CD4-positive, alpha-beta T cell treated with Interleukin-4 for 1 hour (primary cell): Measurements from ENCODE around the gene ATP6V0E2.
"Not testable (repeated sequence)": the region's sequence is repeated elsewhere in the genome, so short reads cannot be mapped to it uniquely, and the experiment has no call there.

ENCODE experiments used
- DNase-seq, 2 donors: peaks; one replicate each; pipeline ENCODE4 v3.0.0-alpha.2; 2020 to 2022

ATP6V0E2 gene

GRCh38 chr7:149873074-149873969 lies at the start of gene ATP6V0E2:
Gene ATP6V0E2 (plus strand): TSS chr7:149873969. CDS start chr7:149874066, 97 bp downstream.
- peak; percentile 93 to 95 for DNase-seq

- DNase-seq: no peak
Measured at GRCh38 chr7:149824301-149824741, 49.4 kb upstream of the ATP6V0E2 start.

DNA sequence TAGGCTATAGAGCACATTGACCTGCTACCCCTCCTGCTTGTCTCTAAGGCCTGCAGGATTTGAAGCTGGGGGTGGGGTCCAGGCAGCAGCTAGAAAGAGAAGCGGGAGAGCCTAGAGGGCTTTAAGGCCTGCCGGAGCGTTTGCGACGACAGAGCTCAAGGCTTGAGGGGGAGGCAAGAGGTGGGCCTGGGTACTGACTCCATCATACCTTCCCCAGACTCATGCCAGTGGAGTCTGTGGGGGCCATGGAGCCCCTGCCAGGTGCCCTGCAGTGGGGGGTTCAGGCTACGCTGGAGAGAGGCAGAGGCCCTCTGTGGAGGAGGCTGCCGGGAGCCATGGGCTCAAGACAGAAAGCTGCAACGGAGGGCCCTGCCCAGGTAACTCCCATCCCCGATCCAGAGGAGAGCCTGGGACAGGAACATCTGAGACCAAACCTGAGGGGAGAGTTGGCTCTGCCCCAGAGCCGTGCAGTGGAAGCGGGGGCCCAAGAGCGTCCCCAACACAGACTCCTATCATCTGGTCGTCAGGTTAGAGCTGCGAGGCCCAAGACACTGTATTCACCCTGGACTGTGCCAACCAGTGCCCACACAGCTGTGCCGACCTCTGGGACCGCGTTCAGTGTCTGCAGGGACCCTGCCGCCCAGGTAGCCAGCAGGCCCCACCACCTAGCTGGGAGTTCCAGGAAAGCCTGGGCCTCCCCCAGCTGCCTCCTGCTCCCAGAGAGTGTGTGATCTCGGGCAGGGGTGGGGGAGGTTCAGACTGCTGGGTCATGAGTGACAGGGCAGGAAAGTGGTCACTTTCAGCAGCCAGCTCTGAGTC lies 48.8 kb upstream of the ATP6V0E2 start:
- DNase-seq: no peak

DNA sequence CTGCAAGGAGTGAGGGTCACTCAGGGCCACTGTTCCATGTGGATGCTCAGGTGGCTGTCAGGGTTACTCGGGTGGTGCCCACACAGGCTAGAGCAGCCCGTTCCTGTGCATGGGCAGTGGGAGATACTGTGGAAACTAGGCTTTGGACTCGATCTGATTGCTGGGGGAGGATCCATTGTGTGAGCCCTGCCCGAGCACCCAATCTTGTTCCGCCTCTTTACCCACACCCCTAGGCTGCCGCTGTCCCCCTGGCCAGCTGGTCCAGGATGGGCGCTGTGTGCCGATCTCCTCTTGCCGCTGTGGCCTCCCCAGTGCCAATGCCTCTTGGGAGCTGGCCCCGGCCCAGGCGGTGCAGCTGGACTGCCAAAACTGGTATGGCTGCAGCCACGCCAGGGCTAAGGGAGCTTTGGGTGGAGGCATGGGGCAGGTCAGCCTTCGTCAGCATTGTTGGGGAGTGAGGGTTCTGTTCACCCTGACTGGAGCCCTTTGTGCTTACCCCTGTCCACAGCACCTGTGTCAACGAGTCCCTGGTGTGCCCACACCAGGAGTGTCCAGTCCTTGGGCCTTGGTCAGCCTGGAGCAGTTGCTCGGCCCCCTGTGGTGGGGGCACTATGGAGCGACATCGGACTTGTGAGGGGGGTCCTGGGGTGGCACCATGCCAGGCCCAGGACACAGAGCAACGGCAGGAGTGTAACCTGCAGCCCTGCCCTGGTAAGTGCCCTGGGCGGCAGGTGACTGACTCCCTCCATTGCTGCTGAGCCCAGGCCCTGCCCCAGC lies 48.0 kb upstream of the ATP6V0E2 start:
- DNase-seq: no peak

DNA sequence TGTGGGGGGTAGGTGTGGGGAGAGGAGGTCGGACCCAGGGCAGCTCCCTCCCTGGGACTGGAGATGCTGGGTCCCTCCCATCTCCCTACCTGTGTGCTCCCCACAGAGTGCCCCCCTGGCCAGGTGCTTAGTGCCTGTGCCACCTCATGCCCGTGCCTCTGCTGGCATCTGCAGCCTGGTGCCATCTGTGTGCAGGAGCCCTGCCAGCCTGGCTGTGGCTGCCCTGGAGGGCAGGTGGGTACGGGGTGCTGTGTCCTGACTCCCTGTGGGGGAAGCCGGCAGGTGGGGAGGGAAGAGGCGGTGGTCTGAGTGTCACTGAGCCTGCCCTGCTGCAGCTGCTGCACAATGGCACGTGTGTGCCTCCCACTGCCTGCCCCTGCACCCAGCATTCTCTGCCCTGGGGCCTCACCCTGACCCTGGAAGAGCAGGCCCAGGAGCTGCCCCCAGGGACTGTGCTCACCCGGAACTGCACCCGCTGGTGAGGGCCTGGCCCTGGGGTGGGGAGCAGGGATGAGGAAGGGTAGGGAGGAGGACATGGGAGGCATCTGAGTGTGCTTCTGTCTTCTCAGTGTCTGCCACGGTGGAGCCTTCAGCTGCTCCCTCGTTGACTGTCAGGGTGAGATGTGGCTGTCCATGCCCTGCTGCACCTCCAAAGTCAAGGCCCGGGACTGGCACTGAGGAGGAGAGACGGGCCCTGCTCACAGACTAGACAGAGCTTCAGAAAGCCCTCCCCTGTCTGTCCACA lies 47.3 kb upstream of the ATP6V0E2 start:
- DNase-seq: no peak

GRCh38 chr7:149827089-149827981 lies 46.4 kb upstream of the ATP6V0E2 start:
- no peak for DNase-seq

- DNase-seq: no peak
Measured at GRCh38 chr7:149828357-149829309, 45.1 kb upstream of the ATP6V0E2 start.

- DNase-seq: not testable (repeated sequence)
Measured at GRCh38 chr7:149830527-149830926, 43.2 kb upstream of the ATP6V0E2 start.

GRCh38 chr7:149830997-149831740 lies 42.6 kb upstream of the ATP6V0E2 start:
- DNase-seq: no peak

DNA sequence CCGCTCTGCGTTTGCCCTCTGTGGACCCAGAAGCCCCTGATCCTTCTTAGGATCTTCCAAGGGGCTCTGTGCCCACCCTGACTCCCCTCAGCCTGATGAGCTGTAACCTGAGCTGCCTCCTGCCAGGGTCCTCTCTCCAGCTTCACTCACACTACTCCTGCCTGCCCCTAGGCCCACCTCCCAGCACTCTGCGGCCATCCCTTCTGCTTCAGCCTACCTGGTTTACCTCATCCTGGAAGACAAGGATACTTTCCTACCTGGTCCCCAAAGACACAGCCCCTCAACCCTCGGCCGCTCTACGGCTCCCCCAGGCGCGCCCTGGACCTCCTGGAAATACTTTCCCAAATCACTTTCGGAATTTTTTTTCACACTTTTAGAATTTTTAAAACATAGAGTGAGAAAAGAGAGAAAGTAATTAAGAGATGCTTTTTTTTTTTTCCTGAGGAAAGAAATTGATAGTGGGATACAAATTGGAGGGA lies 42.0 kb upstream of the ATP6V0E2 start:
- no peak for DNase-seq

- no peak for DNase-seq
Measured at GRCh38 chr7:149832332-149833041, 41.3 kb upstream of the ATP6V0E2 start.

GRCh38 chr7:149833495-149834130 lies 40.2 kb upstream of the ATP6V0E2 start:
- no peak for DNase-seq

DNA sequence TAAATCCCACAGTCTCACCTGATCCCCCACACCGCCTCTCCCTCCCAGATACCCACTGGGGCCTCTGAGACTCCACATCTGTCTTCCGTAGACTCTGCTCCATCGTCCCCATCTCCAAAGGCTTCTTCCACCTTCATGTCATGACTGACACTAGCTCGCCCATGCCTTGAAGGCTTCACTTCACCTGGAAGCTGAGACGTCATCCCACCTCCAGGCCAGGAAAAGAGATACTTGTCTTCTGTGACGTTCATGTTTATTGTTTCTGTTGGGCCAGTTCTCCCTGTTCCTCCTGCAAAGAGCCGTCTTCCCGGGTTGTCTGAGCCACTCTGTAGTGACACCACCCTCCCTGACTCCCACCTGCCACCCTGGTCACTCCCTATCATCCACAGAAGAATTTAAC lies 39.2 kb upstream of the ATP6V0E2 start:
- no peak for DNase-seq

DNA sequence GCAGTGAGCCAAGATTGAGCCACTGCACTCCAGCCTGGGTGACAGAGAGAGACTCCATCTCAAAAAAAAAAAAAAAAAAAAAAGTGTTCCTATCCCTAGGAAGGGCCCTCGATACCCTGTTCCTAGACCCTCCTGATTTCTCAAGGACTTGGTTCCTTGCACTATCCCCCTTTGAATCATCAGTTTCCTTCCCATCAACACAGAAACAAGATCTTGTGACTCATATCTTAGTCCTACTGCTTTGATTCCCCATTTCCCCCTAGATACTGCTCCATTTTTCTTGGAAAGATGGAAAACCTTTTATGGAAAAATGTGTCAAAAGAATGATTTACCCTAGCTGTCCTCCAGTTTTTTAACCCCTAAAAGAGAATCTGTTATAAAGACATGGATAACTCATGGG lies 37.3 kb upstream of the ATP6V0E2 start:
- DNase-seq: no peak

- DNase-seq: no peak
Measured at GRCh38 chr7:149837564-149838223, 36.1 kb upstream of the ATP6V0E2 start.

DNA sequence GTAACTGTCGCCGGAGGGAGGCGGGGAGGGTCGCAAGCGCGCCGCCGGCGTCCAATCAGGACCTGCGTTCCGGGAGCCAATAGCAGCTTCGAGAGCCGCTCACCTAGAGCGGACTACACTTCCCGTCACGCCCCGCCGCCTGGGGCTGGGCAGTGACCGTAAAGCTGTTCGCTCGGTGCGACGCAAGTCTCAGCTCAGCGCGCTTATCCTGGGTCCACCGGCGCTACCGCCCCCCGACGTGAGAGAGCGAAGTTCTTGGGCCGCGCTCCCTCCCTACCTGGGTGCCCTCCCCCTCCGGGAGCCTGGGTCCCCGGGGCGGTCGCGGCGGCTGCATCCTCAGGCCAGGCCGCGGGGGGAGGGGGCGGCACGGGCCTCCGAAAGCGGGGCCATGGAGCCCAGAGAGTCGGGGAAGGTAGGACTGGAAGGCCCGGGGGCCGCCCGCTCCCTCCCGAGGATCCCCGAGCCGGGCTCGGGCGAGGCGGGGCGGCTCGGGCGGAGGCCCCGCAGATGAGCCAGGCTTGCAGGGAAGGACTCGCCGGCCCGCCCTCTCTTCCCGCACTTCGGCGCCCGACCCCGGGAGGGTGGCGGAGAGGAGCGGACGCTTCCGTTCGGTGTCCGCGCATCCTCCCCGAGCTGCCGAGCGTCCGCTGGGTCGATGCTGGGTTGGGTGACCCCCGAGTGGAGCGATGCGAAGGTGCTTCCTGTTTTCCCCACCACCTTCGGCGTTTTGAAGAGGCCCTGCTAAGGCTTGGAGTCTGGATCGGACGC lies 35.4 kb upstream of the ATP6V0E2 start, which contains the start of gene ZNF862:
TSS of gene ZNF862 (plus strand) at position 152 of the 768 bp plus-strand sequence. CDS start at position 389, 237 bp downstream.
- DNase-seq: peak; percentile 97 to 98
